ENCODE measurements around the gene SPTBN1. TPM values are rescaled to one million over a fixed set of nuclear protein-coding genes. Genes with fewer than 3 reads are reported as not detected.

Gene SPTBN1
- total RNA-seq, 1 donor from 2014 or later: 83.2 TPM

GRCh38 chr2:54546923-54547720, 91.0 kb downstream of the SPTBN1 start:
- intact Hi-C loops (cut with micrococcal nuclease): no loop called here
- ATAC-seq (ENCODE audit: low read depth) (no peak), DNase-seq (no peak)
- CTCF ChIA-PET: interaction anchor here (1.5 kb wide), 1 partner anchor 157 kb away, joined by 4 read pairs; no protein-coding TSS in a partner anchor
- peaks cover 23% of the 10 kb centered on the region for H3K4me1 Mint-ChIP-seq
- H3K27me3 Mint-ChIP-seq: no peaks in the 10 kb centered on the region
- no peaks in the 10 kb centered on the region for H3K36me3 Mint-ChIP-seq (ENCODE audit: low read depth)
- H3K9me3 Mint-ChIP-seq: no peaks in the 10 kb centered on the region
- TF ChIP-seq CTCF (IDR thresholded peaks at IDR 0.05): no peak
- H3K27ac Mint-ChIP-seq: no peak overlapping the region
- POLR2A ChIA-PET: interaction anchor here (0.7 kb wide), 2 partner anchors 50 to 985 kb away, joined by 4 read pairs; no protein-coding TSS in a partner anchor
- no peak overlapping the region for H3K4me3 Mint-ChIP-seq

GRCh38 chr2:54549430-54549829, 93.3 kb downstream of the SPTBN1 start:
- Mint-ChIP-seq H3K27ac (no peak overlapping the region), H3K4me1 (peaks cover 24% of the 10 kb centered on the region), H3K27me3 (no peaks in the 10 kb centered on the region), H3K36me3 (ENCODE audit: low read depth) (no peaks in the 10 kb centered on the region), H3K9me3 (no peaks in the 10 kb centered on the region), H3K4me3 (no peak overlapping the region)
- POLR2A ChIA-PET: interaction anchor here (1.0 to 3.3 kb wide), 3 partner anchors 10 to 683 kb away, joined by 3 to 11 read pairs (median 3); partner anchors contain the start of genes CLHC1 and RPS27A
- intact Hi-C loops (cut with micrococcal nuclease): no loop called here
- CTCF ChIA-PET: interaction anchor here (1.2 kb wide), 1 partner anchor 10 kb away, joined by 3 read pairs; no protein-coding TSS in a partner anchor
- TF ChIP-seq CTCF (IDR thresholded peaks at IDR 0.05): no peak
- DNase-seq (no peak), ATAC-seq (ENCODE audit: low read depth) (no peak)

- Mint-ChIP-seq H3K9me3 (no peaks in the 10 kb centered on the region), H3K4me3 (no peak overlapping the region), H3K36me3 (ENCODE audit: low read depth) (no peaks in the 10 kb centered on the region), H3K27me3 (no peaks in the 10 kb centered on the region), H3K4me1 (peaks cover 24% of the 10 kb centered on the region), H3K27ac (no peak overlapping the region)
- CTCF ChIA-PET: interaction anchor here (1.2 kb wide), 1 partner anchor 10 kb away, joined by 3 read pairs; no protein-coding TSS in a partner anchor
- no peak for TF ChIP-seq CTCF (IDR thresholded peaks at IDR 0.05)
- ATAC-seq (ENCODE audit: low read depth) (no peak), DNase-seq (no peak)
- intact Hi-C loops (cut with micrococcal nuclease): loop anchor here (10.0 kb wide), 1 partner anchor 495 kb away; no protein-coding TSS in a partner anchor
- POLR2A ChIA-PET: interaction anchor here (1.0 to 3.3 kb wide), 3 partner anchors 9 to 682 kb away, joined by 3 to 11 read pairs (median 3); partner anchors contain the start of genes CLHC1 and RPS27A
These were observed 93.9 kb downstream of the SPTBN1 start for GRCh38 chr2:54549917-54550518.

GRCh38 chr2:54550547-54550946, 94.4 kb downstream of the SPTBN1 start:
- ATAC-seq (ENCODE audit: low read depth) (no peak), DNase-seq (no peak)
- no peak overlapping the region for H3K4me3 Mint-ChIP-seq
- H3K4me1 Mint-ChIP-seq: peaks cover 24% of the 10 kb centered on the region
- no peaks in the 10 kb centered on the region for H3K27me3 Mint-ChIP-seq
- intact Hi-C loops (cut with micrococcal nuclease): loop anchor here (10.0 kb wide), 1 partner anchor 494 kb away; no protein-coding TSS in a partner anchor
- H3K27ac Mint-ChIP-seq: no peak overlapping the region
- CTCF ChIA-PET: interaction anchor here (1.4 kb wide), 1 partner anchor 110 kb away, joined by 4 read pairs; no protein-coding TSS in a partner anchor
- H3K9me3 Mint-ChIP-seq: no peaks in the 10 kb centered on the region
- POLR2A ChIA-PET: interaction anchor here (1.8 to 3.3 kb wide), 2 partner anchors 8 to 21 kb away, joined by 11 read pairs; no protein-coding TSS in a partner anchor
- no peak for TF ChIP-seq CTCF (IDR thresholded peaks at IDR 0.05)
- H3K36me3 Mint-ChIP-seq (ENCODE audit: low read depth): no peaks in the 10 kb centered on the region
